HCT116 (cell line): ENCODE results near the gene RHCE.

Source experiments
- CEBPB ChIP-seq: IDR thresholded peaks from 2 replicates; pipeline ENCODE4 v1.6.1; 2012; ENCODE audit warnings: low read depth
- CTCF ChIP-seq, 3 experiments: fragments of 200-600 bp in 1 of 3; sonication (generic) in 1 of 3; IDR thresholded peaks in 2 of 3; conservative IDR thresholded peaks in 1 of 3; 2 replicates each; pipeline ENCODE4 v1.5.1; 2012 to 2017; ENCODE audit warnings: low read depth in 2 of 3, low read length in 2 of 3, antibody characterized with exemption in 1 of 3, borderline replicate concordance in 1 of 3, control low read depth in 1 of 3, mild to moderate bottlenecking in 1 of 3, mixed read lengths in 1 of 3, mixed run types in 1 of 3, moderate library complexity in 1 of 3; ENCODE audit not compliant: insufficient read depth in 1 of 3
- EZH2phosphoT487 ChIP-seq: fragments of 200-600 bp; IDR thresholded peaks from 2 replicates; pipeline ENCODE4 v1.6.1; 2018; ENCODE audit warnings: antibody characterized with exemption, borderline replicate concordance
- RAD21 ChIP-seq: IDR thresholded peaks from 2 replicates; pipeline ENCODE4 v1.6.1; 2012; ENCODE audit warnings: low read depth, mild to moderate bottlenecking
- REST ChIP-seq: IDR thresholded peaks from 2 replicates; pipeline ENCODE4 v1.6.1; 2012; ENCODE audit warnings: low read depth
- SP1 ChIP-seq: IDR thresholded peaks from 2 replicates; pipeline ENCODE4 v1.6.1; 2012; ENCODE audit warnings: low read depth

DNA sequence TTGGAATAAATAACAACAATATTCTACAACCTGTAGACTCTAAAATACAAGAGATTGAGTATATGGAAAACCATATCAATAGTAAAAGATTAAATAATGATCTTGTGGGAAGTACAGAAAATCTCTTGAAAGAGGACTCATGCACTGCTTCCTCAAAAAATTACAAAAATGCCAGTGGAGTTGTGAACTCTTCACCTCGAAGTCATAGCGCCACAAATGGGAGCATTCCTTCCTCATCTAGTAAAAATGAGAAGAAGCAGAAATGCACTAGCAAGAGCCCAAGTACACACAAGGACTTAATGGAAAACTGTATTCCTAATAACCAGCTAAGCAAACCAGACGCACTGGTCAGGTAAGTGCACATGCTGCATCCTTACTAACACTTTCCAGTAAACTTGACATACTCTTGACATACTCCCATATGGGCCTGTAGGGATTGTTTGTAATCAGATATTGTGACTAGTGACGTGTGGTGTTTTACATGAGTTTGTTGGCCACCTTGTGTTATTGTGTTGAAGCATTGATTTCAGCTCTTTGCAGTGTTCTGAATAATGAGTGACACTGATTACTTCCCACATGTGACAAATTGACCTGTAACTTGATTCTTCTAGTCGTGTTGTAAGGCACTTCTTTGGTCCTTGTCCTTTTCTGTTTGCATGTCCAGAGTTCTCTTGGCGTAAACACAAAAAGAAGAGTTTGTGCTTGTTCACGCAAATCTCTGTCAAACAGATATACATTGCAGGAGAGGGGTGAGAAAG is 38.1 kb upstream of the RHCE start:
- TF ChIP-seq RAD21: no peak
- no peak for TF ChIP-seq SP1
- TF ChIP-seq CTCF (IDR thresholded peaks at IDR 0.05 in 2 of 3, conservative IDR thresholded peaks at IDR 0.05 in 1 of 3; ENCODE audit: borderline replicate concordance in 1 of 3, insufficient read depth in 1 of 3, low read depth in 2 of 3, low read length in 2 of 3): no peak
- no peak for TF ChIP-seq CEBPB
- no peak for TF ChIP-seq REST
- no peak for TF ChIP-seq EZH2phosphoT487
